Pericardium fibroblast (primary cell): Measurements from ENCODE around the gene ANKRD49. TPM values are rescaled to one million over a fixed set of nuclear protein-coding genes. Genes with fewer than 3 reads are reported as not detected.

Source experiments
- total RNA-seq: library from RNA; depleted of rRNA; stranded (reverse); fragments of >200 nt; gene quantifications from 2 replicates; pipeline ENCODE4 v1.2.3, GENCODE V29; 2015

ANKRD49 gene
- total RNA-seq, result 9.0 and 11.3 TPM in 2 replicates

GRCh38 chr11:94493281-94494125, at the start of gene ANKRD49, which contains the start of gene MRE11:
Gene ANKRD49, plus strand, starts transcription at chr11:94493984. Its CDS starts 2,710 bp downstream, at chr11:94496694.
Gene MRE11, minus strand, starts transcription at chr11:94493844. Its CDS starts 1,043 bp downstream, at chr11:94492801.

GRCh38 chr11:94511932-94512781, 18.4 kb downstream of the ANKRD49 start, which contains the start of gene C11orf97:
Gene C11orf97, plus strand, starts transcription at chr11:94512461. Its CDS starts 68 bp downstream, at chr11:94512529.

GRCh38 chr11:94543695-94544645, 50.2 kb downstream of the ANKRD49 start, which contains the start of gene FUT4:
Gene FUT4, plus strand, starts transcription at chr11:94543921. Its CDS starts 213 bp downstream, at chr11:94544134.

Other genes with a start within 250 kb of the ANKRD49 start
- gene IZUMO1R, start 189.4 kb upstream of the ANKRD49 start, total RNA-seq, result not detected in 2 replicates
- not detected in 2 replicates for gene GPR83, start 92.6 kb upstream of the ANKRD49 start, total RNA-seq
- 5.6 and 6.6 TPM in 2 replicates for gene MRE11, start 140 bp upstream of the ANKRD49 start, total RNA-seq
- gene C11orf97, start 18.5 kb downstream of the ANKRD49 start, total RNA-seq, result not detected in 2 replicates
- gene FUT4, start 49.9 kb downstream of the ANKRD49 start, total RNA-seq, result 4.0 and 5.1 TPM in 2 replicates
- 0.82 and 1.4 TPM in 2 replicates for gene PIWIL4, start 73.4 kb downstream of the ANKRD49 start, total RNA-seq